Stimulated activated CD4-positive, alpha-beta T cell treated with anti-CD3 and anti-CD28 coated beads, Interleukin-4, amount 100 ng/mL, for 48 hours (primary cell): ENCODE results near the gene ZNF774.
A peak's percentile ranks its signal among the peaks of the same experiment; 100 is the strongest.
"Not testable (repeated sequence)": the region's sequence is repeated elsewhere in the genome, so short reads cannot be mapped to it uniquely, and the experiment has no call there.

Source experiments
- DNase-seq, 2 donors: peaks; one replicate each; pipeline ENCODE4 v3.0.0-alpha.2; 2020; ENCODE audit warnings: low read depth in 2 of 2

The ZNF774 gene

DNA sequence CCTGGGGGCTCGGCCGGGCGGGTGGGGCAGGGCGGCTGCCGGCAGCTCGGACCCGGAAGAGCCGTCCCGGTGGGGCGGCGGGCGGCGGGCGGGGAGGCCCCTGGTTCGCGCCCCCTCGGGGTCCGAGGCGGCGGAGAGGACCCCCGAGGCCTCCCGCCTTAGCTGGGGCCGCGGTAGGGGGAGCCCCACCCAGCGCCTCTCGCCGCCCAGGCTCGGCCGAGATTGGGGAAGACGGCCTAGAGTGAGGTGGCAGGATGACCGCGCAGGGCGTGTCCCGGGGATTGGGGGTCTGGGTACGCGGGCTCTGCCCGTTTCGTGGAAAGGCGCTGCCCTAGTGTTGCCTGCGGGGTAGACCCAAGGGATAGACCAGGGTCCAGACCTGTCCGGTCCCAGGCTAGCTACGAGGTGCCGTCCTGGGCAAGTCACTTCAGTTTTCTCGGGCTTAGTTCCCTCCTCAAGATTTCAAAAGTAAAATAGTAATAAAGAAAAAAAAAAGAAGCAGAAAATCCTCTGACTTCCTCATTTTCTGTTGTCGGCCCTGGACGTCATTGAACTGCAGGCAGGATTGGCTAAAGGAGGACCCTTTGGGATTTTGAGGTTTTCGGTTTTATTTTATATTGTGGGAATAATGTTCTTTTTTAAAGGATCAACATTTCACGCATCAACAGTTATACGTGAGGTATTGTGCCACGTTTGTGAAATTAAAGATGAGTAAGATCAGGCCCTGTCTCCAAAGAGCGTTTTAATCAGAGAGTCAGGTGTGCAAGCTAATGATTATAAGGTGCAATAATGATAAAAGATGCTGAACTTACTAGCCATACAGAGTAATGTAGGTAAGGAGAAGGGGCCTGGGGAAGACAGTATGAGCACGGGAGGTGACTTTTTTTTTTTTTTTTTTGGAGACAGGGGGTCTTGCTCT is 36.6 kb downstream of the ZNF774 start:
- peak; percentile 32 to 49 for DNase-seq

DNA sequence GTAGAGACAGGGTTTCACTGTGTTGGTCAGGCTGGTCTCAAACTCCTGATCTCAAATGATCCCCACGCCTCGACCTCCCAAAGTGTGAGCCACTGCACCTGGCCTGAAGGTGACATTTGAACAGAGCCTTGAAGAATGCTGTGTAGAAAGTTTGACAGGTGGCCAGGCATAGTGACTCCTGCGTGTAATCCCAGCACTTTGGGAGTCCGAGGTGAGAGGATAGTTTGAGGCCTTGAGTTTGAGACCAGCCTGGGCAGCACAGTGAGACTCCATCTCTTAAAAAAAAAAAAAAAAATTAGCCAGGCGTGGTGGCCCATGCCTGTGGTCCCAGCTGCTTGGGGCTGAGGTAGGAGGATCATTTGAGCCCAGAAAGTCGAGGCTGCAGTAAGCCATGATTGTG is 37.4 kb downstream of the ZNF774 start:
- no peak for DNase-seq

DNA sequence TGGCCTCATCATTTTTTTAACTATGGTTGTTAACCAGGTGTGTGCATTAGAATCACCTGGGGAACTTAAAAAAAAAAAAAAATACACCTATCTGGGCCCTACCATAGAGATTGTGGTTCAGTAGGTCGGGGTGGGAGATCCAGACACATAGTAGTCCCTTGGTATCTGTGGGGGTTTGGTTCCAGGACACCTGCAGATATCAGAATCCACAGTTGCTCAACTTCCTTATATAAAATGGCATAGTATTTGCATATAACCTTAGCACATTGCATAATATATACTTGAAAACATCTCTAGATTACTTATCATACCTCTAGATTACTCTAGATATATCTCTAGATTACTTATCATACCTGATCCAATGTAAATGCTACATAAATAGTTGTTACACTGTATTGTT is 41.0 kb downstream of the ZNF774 start:
- no peak for DNase-seq

DNA sequence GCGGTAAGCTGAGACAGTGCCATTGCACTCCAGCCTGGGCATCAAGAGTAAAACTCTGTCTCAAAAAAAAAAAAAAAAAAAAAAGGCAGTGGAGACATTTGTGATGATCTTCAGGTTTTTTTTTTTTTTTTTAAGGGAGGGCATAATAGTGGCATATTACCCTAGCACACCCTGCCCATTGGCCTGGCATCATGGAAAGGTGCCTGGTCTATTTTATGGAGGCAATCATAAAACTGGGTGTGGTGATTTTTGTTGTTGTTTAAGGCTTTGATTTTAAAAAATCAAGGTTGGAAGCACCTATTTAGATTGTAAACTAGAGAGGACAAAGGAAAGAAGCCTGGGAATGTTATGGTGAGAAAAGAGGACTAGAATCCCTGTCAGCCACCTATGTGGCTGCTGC is 42.0 kb downstream of the ZNF774 start:
- DNase-seq: no peak

DNA sequence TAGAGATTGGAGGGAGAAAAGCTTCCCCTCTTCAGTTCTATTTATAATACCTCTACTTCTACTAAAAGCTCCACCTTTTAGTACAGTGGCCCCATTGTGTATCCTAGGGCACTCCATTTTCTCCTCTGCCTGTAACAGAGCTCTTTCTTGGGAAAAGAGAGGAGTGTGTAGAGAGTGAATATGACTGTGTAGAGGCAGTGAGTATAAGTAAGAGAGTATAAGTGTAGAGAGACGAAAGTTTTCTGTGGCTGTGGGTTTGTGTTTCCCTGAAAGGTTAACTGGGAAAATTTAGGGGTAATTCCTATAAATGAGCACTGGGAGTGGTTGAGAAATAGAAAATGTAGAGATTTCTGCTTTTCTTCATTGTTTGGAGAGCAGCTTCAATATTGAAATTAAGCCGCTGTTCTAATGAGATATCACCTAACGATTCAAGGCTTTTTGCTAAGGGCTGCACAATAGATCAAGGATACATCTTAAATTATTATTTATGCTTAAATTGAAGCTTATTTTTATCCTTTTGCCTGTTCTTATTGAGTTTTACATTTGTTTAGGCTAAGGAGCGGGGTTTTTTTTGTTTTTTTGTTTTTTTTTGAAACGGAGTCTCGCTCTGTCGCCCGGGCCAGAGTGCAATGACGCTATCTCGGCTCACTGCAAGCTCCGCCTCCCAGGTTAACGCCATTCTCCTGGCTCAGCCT is 42.8 kb downstream of the ZNF774 start:
- DNase-seq: no peak

DNA sequence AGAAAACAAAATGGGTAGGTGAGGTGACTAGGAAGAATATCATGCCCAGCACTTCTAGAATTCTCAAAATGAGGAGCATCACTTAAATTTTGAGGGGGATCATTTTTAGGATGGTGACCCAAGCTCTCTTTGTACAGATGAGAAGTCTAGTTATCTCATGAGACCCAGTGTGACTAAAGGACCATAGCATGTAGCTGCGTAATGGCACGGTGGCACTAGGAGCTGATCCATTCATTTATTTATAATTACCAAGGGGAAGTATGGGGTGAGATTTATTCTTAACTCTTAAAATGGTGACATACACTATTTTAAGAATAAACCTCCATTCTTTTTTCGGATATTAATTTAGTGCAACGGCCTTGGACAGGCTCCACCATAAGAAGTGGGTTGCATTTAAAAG is 44.2 kb downstream of the ZNF774 start:
- no peak for DNase-seq

DNA sequence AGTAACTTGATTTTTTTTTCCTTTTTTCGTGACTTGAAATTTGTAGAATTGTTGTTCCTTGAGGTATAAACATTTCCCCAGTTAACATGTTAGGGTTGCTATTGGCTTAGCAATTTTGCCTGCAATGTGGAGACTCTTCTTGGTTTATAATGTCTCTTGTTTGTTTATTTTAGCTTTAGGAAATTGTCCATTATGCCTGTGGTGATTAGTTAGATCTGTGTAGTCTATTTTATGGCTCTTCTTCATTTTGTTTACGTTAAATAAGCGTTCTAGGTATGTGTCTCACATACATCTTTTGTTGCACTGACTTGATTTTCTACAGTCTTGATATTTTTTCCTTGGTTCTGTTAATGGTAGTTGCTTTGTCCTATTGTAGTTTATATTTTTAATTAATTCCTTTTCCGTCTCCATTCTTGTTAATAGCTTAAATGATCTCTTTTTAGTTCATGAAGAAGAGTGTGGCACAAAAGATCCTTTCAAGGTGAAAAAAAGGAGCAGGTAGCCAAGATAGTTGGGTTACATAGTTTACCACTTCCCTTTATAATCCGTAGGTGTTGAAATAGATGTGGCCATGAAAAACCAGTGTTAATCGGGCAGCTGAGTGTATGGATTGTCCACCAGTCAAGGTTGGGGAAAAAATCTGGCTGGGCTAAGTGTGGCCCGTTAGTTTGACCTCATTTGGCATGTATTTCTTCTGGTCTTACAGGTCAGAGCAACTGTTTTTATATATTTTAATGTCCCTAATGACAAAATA is 48.1 kb downstream of the ZNF774 start:
- no peak for DNase-seq

DNA sequence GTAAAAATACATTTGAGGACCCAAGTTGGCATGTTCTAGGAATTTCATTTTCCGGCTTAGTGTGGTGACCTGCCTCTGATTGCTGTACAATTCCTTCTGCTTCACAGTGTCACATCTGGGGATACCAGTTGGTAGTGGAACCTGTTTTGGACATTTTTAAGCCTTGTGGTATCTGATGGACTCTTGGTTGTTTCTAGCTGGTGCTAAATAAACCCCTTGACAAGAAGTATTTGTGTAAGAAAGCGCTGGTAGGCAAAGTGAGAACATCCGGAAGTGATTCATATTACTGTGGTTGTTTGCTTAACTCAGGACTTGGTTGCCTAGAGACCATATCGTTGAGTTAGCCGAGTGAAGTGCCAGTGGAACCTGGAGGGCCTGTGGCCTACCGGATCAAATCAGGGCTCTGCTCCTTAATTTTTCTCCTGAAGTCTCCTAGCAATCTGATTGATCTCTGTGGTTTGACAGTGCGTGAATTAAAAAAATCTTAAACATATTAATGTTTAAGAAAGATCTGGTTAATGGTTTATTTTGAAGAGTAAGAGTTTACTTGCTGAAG is 48.8 kb downstream of the ZNF774 start:
- peak in 1 of 2 donors; percentile 40 for DNase-seq

DNA sequence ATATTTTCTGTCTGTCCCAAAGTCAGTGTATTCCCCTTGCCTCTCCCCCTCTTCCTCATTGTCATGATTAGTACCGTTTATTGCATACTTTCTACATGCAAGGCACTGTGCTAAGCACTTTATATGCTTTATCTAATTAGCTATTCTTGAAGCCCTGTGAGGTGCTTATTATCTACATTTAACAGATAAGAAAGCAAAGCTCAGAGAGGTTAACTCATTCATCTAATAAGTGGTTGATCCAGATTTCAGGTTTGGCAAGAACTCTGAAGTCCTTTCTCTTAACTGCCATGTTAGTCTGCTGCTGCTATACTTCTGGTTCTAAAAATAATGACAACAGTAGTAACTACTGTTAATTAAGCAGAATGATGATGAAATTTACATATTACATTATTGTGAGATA is 49.4 kb downstream of the ZNF774 start:
- DNase-seq: no peak

DNA sequence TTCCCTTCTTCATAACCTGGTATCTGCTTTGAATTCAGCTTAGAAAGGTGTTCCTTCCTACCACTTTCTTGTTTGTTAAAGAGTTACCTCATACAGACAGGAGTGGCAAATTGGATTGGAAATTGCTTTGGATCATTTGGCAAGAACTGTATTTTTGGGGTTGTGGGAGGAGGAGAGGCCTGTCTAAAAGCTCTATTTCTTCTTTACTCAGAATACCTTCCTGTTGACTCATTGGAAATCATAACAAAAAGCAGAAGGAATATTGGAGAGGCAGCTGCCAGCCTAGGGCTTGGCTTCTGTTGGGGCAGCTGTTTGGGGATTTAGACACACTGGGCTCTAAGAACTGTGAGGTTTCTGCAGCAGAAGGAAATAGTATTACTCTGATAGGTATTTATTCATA is 50.1 kb downstream of the ZNF774 start:
- no peak for DNase-seq

DNA sequence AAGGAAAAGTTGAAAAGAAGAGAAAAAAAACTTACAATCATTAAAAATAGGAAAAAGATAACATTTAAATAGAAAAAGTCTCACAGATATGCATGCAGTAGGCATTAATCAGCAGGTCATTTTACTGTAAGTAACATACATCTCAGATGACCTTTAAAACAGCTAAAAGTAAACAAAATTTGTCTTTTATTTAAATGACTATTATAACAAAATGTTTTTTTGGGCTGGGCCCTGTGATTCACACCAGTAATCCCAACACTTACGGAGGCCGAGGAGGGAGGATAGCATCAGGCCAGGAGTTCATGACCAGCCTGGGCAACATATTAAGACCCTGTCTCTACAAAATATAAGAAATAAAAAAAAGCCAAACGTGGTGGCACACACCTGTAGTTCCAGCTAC is 50.7 kb downstream of the ZNF774 start:
- DNase-seq: no peak

DNA sequence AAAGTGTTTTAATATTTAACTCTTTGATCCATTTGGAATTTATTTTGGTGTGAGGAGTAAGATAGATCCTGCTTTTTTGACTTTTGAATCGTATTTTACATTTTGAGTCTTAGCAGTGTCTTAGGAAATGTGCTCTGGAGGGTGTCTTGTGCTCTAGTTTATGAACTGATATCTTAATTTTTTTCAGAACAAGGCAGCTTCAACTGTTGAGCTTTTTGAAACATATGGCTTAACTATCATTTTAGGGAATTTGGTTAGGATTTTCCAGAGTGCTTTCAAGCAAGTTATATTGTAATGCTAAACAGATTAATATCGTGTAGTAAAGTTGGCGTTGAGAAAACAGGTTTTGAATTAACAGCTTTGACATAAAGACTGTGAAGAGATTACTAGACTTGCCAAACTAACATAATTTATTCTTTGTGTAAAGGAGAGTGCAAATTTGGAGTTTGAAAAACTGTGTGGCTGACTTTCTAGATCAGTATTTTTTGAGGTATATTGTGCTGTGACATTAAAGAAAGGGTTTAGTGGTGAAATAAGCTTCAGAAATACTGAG is 53.0 kb downstream of the ZNF774 start:
- no peak for DNase-seq

DNA sequence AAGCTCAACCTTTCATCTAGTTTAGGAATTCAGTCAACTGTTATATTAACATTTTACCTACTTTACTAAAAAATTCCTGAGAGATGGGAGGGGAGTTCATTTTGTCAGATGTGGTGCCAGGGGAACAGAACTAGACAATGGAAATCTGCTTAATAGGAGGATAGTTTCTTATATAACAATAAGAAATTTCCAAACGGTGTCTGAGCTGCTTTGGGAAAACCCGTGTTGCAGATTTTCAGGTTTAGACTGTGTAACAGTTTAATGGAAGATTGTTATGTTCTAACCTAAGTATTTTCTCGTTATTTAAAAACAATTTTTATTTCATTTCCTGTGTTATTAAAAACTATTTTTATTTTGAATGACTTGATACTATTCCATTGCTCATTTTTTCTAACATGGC is 55.3 kb downstream of the ZNF774 start:
- no peak for DNase-seq

DNA sequence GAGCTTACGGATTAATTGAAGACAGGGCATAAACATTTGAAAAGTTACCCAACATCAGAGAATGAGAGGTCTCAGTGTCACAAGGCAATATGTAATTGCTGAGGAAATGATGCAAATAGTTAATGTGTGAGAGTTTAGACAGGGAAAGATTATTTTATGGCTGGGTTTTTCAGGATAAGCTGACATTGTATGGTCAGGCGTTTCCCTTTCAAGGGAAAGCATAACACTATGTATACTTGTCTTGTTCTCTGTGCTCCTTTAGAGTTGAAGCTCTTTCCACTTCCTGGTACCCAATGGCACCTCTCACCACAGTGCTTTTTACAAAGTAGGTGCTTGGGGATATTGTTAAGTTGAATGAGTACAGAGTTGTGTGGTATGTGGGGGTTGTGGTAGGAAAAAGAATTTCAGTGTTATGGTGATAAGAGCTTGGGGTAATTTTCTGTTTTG is 55.8 kb downstream of the ZNF774 start:
- no peak for DNase-seq

DNA sequence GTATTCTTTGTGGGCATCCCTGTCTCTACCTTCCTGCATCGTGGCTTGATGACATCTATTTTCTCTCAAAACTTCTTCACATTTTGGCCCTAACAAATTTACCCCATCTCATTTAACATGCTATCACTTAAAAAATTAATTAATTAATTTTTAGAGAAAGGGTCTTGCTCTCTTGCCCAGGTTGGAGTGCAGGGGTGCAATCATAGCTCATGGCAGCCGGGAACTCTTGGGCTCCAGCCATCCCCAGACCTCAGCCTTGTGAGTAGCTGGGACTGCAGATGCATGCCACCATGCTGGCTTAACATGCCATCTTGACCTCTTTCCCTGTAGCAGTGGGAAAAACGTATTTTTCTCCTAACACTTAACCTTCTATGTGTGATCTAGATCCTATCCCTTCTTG is 56.6 kb downstream of the ZNF774 start:
- DNase-seq: no peak

DNA sequence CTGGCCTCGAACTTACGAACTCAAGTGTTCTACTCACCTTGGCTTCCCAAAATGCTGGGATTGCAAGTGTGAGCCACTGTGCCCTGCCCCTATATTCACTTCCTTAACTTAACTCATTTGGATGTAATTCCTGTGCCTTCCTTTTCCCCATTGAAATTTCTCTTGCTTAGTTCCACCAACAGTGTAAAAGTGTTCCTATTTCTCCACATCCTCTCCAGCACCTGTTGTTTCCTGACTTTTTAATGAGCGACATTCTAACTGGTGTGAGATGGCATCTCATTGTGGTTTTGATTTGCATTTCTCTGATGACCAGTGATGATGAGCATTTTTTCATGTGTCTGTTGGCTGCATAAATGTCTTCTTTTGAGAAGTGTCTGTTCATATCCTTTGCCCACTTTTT is 57.5 kb downstream of the ZNF774 start:
- not testable (repeated sequence) for DNase-seq

DNA sequence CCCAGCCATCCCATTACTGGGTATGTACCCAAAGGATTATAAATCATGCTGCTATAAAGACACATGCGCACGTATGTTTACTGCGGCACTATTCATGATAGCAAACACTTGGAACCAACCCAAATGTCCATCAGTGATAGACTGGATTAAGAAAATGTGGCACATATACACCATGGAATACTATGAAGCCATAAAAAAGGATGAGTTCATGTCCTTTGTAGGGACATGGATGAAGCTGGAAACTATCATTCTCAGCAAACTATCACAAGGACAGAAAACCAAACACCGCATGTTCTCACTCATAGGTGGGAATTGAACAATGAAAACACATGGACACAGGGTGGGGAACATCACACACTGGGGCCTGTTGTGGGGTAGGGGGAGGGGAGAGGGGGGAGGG is 58.2 kb downstream of the ZNF774 start:
- not testable (repeated sequence) for DNase-seq

DNA sequence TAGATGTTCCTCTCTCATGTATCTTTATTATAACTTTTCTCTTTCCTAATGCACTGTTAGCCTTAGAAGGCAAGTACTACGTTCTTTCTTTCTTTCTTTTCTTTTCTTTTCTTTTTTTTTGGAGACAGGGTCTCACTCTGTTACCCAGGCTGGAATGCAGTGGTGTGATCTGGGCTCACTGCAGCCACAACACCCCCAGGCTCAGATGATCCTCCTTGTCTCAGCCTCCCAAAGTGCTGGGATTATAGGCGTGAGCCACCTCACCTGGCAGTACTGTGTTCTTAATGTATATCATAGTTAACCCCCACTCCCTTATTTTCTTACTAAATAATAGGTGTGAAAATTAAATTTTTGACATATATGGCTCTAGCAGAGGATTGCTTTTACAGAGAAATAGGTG is 59.1 kb downstream of the ZNF774 start:
- DNase-seq: no peak
